Measurements from ENCODE around the gene GBX1.

GBX1 gene

GRCh38 chr7:151176401-151176800 lies 8.9 kb upstream of the GBX1 start:
- Histone ChIP-seq H3K36me3 (ENCODE audit: control insufficient read depth, insufficient read depth, low read length) (no peaks in the 10 kb centered on the region), H3K4me1 (ENCODE audit: control insufficient read depth, insufficient read depth, low read length) (no peaks in the 10 kb centered on the region), H3K4me3 (ENCODE audit: low read length) (no peak overlapping the region), H3K27me3 (ENCODE audit: control insufficient read depth, insufficient read depth, low read length) (peaks cover 41% of the 10 kb centered on the region), H3K9me3 (ENCODE audit: control insufficient read depth, low read length) (no peaks in the 10 kb centered on the region), H3K9ac (ENCODE audit: low read length) (no peak overlapping the region)

- H3K36me3 ChIP-seq (ENCODE audit: control insufficient read depth, insufficient read depth, low read length): no peaks in the 10 kb centered on the region
- H3K4me3 ChIP-seq (ENCODE audit: low read length): no peak overlapping the region
- no peak overlapping the region for H3K9ac ChIP-seq (ENCODE audit: low read length)
- peaks cover 41% of the 10 kb centered on the region for H3K27me3 ChIP-seq (ENCODE audit: control insufficient read depth, insufficient read depth, low read length)
- H3K9me3 ChIP-seq (ENCODE audit: control insufficient read depth, low read length): no peaks in the 10 kb centered on the region
- H3K4me1 ChIP-seq (ENCODE audit: control insufficient read depth, insufficient read depth, low read length): no peaks in the 10 kb centered on the region
These were observed 8.4 kb upstream of the GBX1 start for GRCh38 chr7:151175793-151176311.

- H3K4me1 ChIP-seq (ENCODE audit: control insufficient read depth, insufficient read depth, low read length): no peaks in the 10 kb centered on the region
- H3K36me3 ChIP-seq (ENCODE audit: control insufficient read depth, insufficient read depth, low read length): no peaks in the 10 kb centered on the region
- no peak overlapping the region for H3K4me3 ChIP-seq (ENCODE audit: low read length)
- H3K9me3 ChIP-seq (ENCODE audit: control insufficient read depth, low read length): no peaks in the 10 kb centered on the region
- peaks cover 37% of the 10 kb centered on the region for H3K27me3 ChIP-seq (ENCODE audit: control insufficient read depth, insufficient read depth, low read length)
- no peak overlapping the region for H3K9ac ChIP-seq (ENCODE audit: low read length)
These were observed 7.7 kb upstream of the GBX1 start for GRCh38 chr7:151175047-151175792.

- no peaks in the 10 kb centered on the region for H3K4me1 ChIP-seq (ENCODE audit: control insufficient read depth, insufficient read depth, low read length)
- no peaks in the 10 kb centered on the region for H3K9me3 ChIP-seq (ENCODE audit: control insufficient read depth, low read length)
- H3K9ac ChIP-seq (ENCODE audit: low read length): no peak overlapping the region
- H3K36me3 ChIP-seq (ENCODE audit: control insufficient read depth, insufficient read depth, low read length): no peaks in the 10 kb centered on the region
- peaks cover 41% of the 10 kb centered on the region for H3K27me3 ChIP-seq (ENCODE audit: control insufficient read depth, insufficient read depth, low read length)
- no peak overlapping the region for H3K4me3 ChIP-seq (ENCODE audit: low read length)
These were observed 7.0 kb upstream of the GBX1 start for GRCh38 chr7:151174246-151175046.

- Histone ChIP-seq H3K4me3 (ENCODE audit: low read length) (no peak overlapping the region), H3K9ac (ENCODE audit: low read length) (no peak overlapping the region), H3K4me1 (ENCODE audit: control insufficient read depth, insufficient read depth, low read length) (no peaks in the 10 kb centered on the region), H3K9me3 (ENCODE audit: control insufficient read depth, low read length) (no peaks in the 10 kb centered on the region), H3K36me3 (ENCODE audit: control insufficient read depth, insufficient read depth, low read length) (no peaks in the 10 kb centered on the region), H3K27me3 (ENCODE audit: control insufficient read depth, insufficient read depth, low read length) (peaks cover 50% of the 10 kb centered on the region)
These were observed 6.1 kb upstream of the GBX1 start for GRCh38 chr7:151173386-151174245.

- H3K4me1 ChIP-seq (ENCODE audit: control insufficient read depth, insufficient read depth, low read length): no peaks in the 10 kb centered on the region
- H3K9ac ChIP-seq (ENCODE audit: low read length): no peak overlapping the region
- H3K9me3 ChIP-seq (ENCODE audit: control insufficient read depth, low read length): no peaks in the 10 kb centered on the region
- H3K36me3 ChIP-seq (ENCODE audit: control insufficient read depth, insufficient read depth, low read length): no peaks in the 10 kb centered on the region
- peaks cover 59% of the 10 kb centered on the region for H3K27me3 ChIP-seq (ENCODE audit: control insufficient read depth, insufficient read depth, low read length)
- no peak overlapping the region for H3K4me3 ChIP-seq (ENCODE audit: low read length)
These were observed 5.0 kb upstream of the GBX1 start for GRCh38 chr7:151172273-151173141.

- Histone ChIP-seq H3K4me1 (ENCODE audit: control insufficient read depth, insufficient read depth, low read length) (peaks cover 5% of the 10 kb centered on the region), H3K36me3 (ENCODE audit: control insufficient read depth, insufficient read depth, low read length) (no peaks in the 10 kb centered on the region), H3K9ac (ENCODE audit: low read length) (no peak overlapping the region), H3K27me3 (ENCODE audit: control insufficient read depth, insufficient read depth, low read length) (peaks cover 71% of the 10 kb centered on the region), H3K4me3 (ENCODE audit: low read length) (no peak overlapping the region), H3K9me3 (ENCODE audit: control insufficient read depth, low read length) (no peaks in the 10 kb centered on the region)
These were observed 1.3 kb upstream of the GBX1 start for GRCh38 chr7:151168787-151169162.

- Histone ChIP-seq H3K4me3 (ENCODE audit: low read length) (no peak overlapping the region), H3K9me3 (ENCODE audit: control insufficient read depth, low read length) (no peaks in the 10 kb centered on the region), H3K9ac (ENCODE audit: low read length) (no peak overlapping the region), H3K27me3 (ENCODE audit: control insufficient read depth, insufficient read depth, low read length) (peaks cover 66% of the 10 kb centered on the region), H3K36me3 (ENCODE audit: control insufficient read depth, insufficient read depth, low read length) (no peaks in the 10 kb centered on the region), H3K4me1 (ENCODE audit: control insufficient read depth, insufficient read depth, low read length) (peaks cover 5% of the 10 kb centered on the region)
These were observed 701 bp upstream of the GBX1 start for GRCh38 chr7:151168003-151168786.

GRCh38 chr7:151166629-151167196 lies 781 bp downstream of the GBX1 start:
- H3K9ac ChIP-seq (ENCODE audit: low read length): no peak overlapping the region
- H3K27me3 ChIP-seq (ENCODE audit: control insufficient read depth, insufficient read depth, low read length): peaks cover 61% of the 10 kb centered on the region
- no peaks in the 10 kb centered on the region for H3K9me3 ChIP-seq (ENCODE audit: control insufficient read depth, low read length)
- H3K4me1 ChIP-seq (ENCODE audit: control insufficient read depth, insufficient read depth, low read length): peaks cover 5% of the 10 kb centered on the region
- H3K4me3 ChIP-seq (ENCODE audit: low read length): no peak overlapping the region
- no peaks in the 10 kb centered on the region for H3K36me3 ChIP-seq (ENCODE audit: control insufficient read depth, insufficient read depth, low read length)

GRCh38 chr7:151161757-151162156 lies 5.7 kb downstream of the GBX1 start:
- no peak overlapping the region for H3K4me3 ChIP-seq (ENCODE audit: low read length)
- no peak overlapping the region for H3K9ac ChIP-seq (ENCODE audit: low read length)
- peaks cover 3% of the 10 kb centered on the region for H3K4me1 ChIP-seq (ENCODE audit: control insufficient read depth, insufficient read depth, low read length)
- H3K36me3 ChIP-seq (ENCODE audit: control insufficient read depth, insufficient read depth, low read length): no peaks in the 10 kb centered on the region
- H3K9me3 ChIP-seq (ENCODE audit: control insufficient read depth, low read length): no peaks in the 10 kb centered on the region
- peaks cover 32% of the 10 kb centered on the region for H3K27me3 ChIP-seq (ENCODE audit: control insufficient read depth, insufficient read depth, low read length)
